GM21529 (cell line): ENCODE measurements around the gene LITAFD.
A peak's percentile ranks its signal among the peaks of the same experiment; 100 is the strongest.

Experiments used
- ATAC-seq: cut with Tn5 transposase; IDR thresholded peaks from one replicate; pipeline ENCODE4 v1.9.1; 2021; ENCODE audit not compliant: unreplicated experiment

The LITAFD gene

GRCh38 chr16:8890549-8890921 is 8.4 kb downstream of the LITAFD start:
- ATAC-seq = no peak

- peak; percentile 25 for ATAC-seq
Measured at GRCh38 chr16:8892101-8892575, 10.0 kb downstream of the LITAFD start.

- no peak for ATAC-seq
Measured at GRCh38 chr16:8893426-8893825, 11.3 kb downstream of the LITAFD start.

GRCh38 chr16:8893976-8894690 is 12.0 kb downstream of the LITAFD start:
- no peak for ATAC-seq

- ATAC-seq = no peak
Measured at GRCh38 chr16:8894736-8895334, 12.7 kb downstream of the LITAFD start.

- ATAC-seq = no peak
Measured at GRCh38 chr16:8898660-8899318, 16.6 kb downstream of the LITAFD start.

- ATAC-seq = no peak
Measured at GRCh38 chr16:8899709-8900317, 17.7 kb downstream of the LITAFD start.

GRCh38 chr16:8900343-8900742 is 18.2 kb downstream of the LITAFD start:
- ATAC-seq = no peak

GRCh38 chr16:8901320-8901861 is 19.2 kb downstream of the LITAFD start:
- ATAC-seq = no peak

- no peak for ATAC-seq
Measured at GRCh38 chr16:8903004-8903403, 20.9 kb downstream of the LITAFD start.

GRCh38 chr16:8904018-8904430 is 21.9 kb downstream of the LITAFD start:
- no peak for ATAC-seq

- no peak for ATAC-seq
Measured at GRCh38 chr16:8905168-8905762, 23.1 kb downstream of the LITAFD start.

- no peak for ATAC-seq
Measured at GRCh38 chr16:8905795-8906591, 23.8 kb downstream of the LITAFD start.

- ATAC-seq = no peak
Measured at GRCh38 chr16:8907096-8907495, 24.9 kb downstream of the LITAFD start.

GRCh38 chr16:8908810-8909468 is 26.8 kb downstream of the LITAFD start:
- ATAC-seq = no peak

GRCh38 chr16:8910811-8911210 is 28.7 kb downstream of the LITAFD start:
- no peak for ATAC-seq

- ATAC-seq = no peak
Measured at GRCh38 chr16:8912793-8913192, 30.6 kb downstream of the LITAFD start.

GRCh38 chr16:8914098-8914497 is 31.9 kb downstream of the LITAFD start:
- ATAC-seq = no peak

- no peak for ATAC-seq
Measured at GRCh38 chr16:8915722-8916301, 33.7 kb downstream of the LITAFD start.
